HPDE6-E6E7 (cell line): ENCODE results near the gene RFX2.

Experiments
- DNase-seq: peaks from one replicate; pipeline ENCODE4 v3.0.0; 2011; ENCODE audit warnings: missing footprints; ENCODE audit errors: extremely low spot score

The RFX2 gene

GRCh38 chr19:5955636-5955935 is 154.7 kb downstream of the RFX2 start:
- no peak for DNase-seq

GRCh38 chr19:5954293-5954692 is 156.0 kb downstream of the RFX2 start:
- no peak for DNase-seq

- DNase-seq, result no peak
Observed at GRCh38 chr19:5953680-5954213, 156.6 kb downstream of the RFX2 start.

DNA sequence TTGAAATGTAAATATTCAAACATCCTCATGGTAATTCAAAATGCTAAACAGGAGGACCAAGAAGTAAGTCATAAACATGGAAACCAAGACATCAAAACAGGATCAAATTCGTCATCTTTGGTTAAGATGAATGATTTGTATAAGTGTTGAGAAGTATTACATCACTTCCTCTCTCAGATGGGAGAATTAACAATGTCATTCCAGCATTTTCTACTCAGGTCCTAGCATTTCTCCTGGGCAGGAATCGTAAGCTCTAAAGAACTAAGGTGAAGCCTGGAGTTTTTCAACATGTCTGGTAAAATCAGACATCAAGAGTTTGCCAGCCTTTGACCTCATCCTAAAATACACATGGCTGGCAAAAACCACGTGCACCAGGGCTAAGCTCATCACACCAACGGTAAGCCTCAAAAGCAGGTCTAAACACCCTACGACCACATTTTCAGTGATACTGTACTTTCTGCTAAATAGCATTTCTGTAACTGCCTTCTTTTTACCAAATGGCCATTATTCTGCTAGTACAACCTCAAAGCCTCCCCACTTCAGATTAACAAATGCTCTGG is 157.2 kb downstream of the RFX2 start:
- no peak for DNase-seq

GRCh38 chr19:5952193-5953029 is 157.9 kb downstream of the RFX2 start:
- no peak for DNase-seq

GRCh38 chr19:5951338-5951861 is 158.9 kb downstream of the RFX2 start:
- DNase-seq, result no peak

DNA sequence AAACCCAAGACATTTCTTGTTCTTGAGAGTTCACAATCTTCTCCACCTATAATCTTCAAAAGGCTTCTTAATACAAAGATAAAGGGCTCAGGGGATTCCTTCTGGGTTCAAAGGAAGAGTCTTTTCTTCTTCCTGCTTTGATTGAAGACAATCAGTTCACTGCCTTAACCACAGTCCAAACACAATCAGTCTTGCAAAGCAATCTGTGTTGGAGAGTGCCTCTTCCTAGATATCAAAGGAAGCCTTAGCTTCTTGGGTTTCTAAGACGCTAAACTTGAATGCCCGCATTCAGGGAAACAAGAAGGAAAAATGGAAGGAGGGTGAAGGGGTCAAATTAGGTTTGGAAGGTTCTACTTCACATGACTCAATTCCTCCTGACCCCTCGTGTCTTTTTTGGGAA is 159.6 kb downstream of the RFX2 start:
- no peak for DNase-seq

DNA sequence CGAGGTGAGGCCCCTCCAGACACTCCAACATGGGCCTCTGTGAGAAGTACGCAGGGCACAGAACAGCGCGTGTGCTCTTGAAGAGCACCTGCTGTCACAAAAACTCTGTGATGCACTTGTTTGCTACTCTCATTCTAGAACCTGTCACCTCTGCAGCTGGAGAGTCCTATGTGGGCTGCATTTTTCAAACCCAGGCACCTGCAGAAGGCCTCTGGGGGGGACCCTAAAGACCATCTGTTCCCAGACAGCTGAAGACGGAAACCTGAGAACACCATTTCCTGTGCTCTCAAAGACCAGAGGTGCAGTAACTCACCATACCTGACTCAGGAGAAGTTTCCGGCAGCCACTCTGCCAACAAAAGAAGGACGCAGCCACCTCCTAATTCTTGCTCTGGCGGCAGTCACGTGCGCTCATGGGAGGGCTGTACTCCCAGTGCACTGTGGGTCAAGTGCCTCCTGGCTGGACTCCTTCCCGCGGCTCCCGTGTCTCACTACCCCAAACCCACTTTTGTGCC is 160.5 kb downstream of the RFX2 start:
- no peak for DNase-seq

DNA sequence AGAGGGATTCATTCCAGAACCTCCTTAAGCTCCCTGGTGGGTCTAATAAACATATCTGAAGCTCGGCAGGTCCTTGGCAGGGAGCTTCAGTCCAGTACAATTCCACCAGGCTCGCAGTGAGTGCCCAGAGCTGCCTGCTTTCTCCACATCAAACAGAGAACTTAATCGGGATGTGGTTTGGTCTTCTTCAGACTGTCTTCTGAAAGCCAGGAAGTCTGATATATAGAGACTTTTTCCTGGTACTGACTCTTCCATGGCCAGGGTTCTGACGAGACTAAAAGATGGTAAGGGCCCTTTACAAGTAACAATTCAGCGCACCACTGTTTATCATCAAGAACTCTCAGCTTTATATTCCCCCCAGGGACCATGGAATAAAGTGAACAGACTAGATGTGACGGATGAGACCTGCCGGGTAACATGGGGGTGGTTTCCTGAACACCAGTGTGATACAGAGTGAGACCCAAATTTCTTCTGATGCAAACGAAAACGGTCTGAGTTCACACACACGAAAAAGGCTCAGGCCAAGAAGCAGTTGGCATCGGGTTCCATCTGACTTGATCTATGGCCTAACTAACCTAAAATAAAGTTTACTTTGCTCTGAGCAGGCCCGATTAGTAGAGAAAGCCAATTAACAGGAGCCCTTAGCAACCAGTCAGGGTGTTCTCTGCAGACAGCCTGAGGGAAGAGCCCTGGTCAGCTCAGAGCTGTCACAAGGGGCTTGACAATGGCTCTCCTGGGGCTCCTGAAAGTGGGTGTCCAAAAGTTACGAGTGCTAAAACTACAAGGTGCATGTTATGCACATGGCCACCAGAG is 161.3 kb downstream of the RFX2 start:
- no peak for DNase-seq

DNA sequence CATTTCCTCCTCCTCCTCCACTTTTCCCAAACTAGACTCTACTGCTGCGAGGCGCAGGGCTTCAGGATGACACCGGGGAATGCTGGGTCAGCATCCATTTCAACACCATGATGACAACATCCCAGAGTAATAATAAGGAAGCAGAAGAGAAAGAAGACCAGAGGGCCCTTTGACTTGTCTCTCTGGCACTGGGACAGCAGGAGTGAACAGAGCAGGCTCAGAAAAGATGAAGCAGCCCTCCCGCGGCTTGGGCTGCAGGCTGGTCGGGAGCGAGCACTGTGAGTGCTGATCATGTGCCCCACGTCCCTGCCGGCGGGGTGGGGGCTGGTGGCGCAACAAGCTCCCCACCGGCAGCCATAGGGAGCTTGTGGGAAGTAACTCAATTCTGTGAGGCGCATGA is 162.9 kb downstream of the RFX2 start:
- DNase-seq, result no peak

DNA sequence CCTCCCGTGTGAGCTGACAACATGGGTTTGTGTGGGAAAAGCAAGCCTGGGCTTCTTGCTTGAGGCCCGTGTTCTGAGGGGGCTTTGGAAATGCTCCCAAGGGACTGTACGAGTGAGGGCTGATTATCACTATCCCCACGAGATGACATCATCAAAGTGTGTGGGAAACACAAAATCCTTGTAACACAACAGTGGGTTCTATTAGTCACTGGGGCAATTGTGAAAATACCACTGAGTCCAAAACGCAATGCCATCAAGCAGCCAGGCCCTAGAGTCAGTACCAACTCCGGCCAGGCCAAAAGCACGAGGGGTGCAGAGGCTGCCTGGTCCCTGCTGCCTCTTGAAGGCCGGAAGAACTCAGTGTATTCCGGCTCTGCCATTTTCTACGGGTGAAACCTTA is 166.7 kb downstream of the RFX2 start:
- no peak for DNase-seq
